Measurements from ENCODE around the gene MRPL49. TPM values are rescaled to one million over a fixed set of nuclear protein-coding genes. Genes with fewer than 3 reads are reported as not detected.

The MRPL49 gene
- total RNA-seq, 1 experiment from 2014 or later = 91.0 TPM

DNA sequence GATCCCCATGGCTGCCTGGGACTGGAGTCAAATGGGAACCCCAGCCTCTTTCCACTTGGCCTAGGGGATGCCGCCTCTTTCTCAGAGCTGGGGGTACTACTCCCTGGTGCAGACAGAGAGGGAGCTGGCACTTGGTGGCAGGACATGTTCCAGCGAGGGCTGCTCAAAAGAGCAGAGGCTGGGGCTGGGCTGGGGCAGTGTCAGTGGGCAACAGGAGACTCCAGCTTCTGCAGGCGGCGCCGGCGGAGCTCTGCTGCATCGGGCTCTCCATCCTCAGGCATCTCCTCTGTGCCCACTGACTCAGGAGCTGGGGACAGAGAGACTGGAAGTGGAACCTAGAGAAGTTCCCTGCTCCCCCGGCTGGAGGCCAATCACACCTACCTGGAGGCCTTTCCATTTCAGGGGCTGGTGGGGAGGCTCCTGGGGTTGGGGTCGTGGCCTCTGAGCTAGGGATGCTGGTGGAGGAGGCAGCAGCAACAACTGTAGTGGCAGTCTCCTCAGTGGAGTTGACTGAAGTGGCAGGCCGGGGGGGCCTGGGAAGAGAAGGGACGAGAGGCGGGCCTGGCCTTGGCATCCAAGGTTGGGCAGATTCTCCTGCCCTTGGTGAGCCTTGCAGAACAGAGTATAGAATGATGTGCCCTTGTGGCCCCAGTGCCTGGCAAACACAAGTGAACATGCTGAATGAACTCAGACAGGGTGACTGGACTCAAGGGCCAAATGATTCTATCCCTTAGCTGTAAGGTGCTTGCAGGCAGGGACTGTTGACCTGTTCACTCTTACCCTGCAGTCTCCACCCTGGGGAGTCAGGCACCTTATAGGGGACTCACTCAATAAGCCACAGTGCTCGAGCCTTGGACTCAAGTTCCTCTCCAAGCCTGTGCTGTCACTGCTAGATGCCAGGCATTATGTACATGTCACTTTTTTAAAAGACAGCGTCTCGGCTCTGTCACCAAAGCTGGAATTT is 6.3 kb downstream of the MRPL49 start:
- intact Hi-C loops (cut with micrococcal nuclease; ENCODE audit: unreplicated experiment) = no loop called here
- ChIA-PET CTCF (no interaction called here), POLR2A (ENCODE audit: low non-redundant PET) (no interaction called here)
- H3K36me3 ChIP-seq (ENCODE audit: insufficient read depth, low read length, poor library complexity, severe bottlenecking) = peaks cover 79% of the 10 kb centered on the region
- no peak for TF ChIP-seq EZH2 (IDR thresholded peaks at IDR 0.05; ENCODE audit: borderline replicate concordance, low read depth, low read length, poor library complexity, severe bottlenecking)
- TF ChIP-seq, protein P1, sequence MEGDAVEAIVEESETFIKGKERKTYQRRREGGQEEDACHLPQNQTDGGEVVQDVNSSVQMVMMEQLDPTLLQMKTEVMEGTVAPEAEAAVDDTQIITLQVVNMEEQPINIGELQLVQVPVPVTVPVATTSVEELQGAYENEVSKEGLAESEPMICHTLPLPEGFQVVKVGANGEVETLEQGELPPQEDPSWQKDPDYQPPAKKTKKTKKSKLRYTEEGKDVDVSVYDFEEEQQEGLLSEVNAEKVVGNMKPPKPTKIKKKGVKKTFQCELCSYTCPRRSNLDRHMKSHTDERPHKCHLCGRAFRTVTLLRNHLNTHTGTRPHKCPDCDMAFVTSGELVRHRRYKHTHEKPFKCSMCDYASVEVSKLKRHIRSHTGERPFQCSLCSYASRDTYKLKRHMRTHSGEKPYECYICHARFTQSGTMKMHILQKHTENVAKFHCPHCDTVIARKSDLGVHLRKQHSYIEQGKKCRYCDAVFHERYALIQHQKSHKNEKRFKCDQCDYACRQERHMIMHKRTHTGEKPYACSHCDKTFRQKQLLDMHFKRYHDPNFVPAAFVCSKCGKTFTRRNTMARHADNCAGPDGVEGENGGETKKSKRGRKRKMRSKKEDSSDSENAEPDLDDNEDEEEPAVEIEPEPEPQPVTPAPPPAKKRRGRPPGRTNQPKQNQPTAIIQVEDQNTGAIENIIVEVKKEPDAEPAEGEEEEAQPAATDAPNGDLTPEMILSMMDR (conservative IDR thresholded peaks at IDR 0.05; ENCODE audit: low read depth, low read length) = no peak
- no peaks in the 10 kb centered on the region for H3K9me3 ChIP-seq (ENCODE audit: low read depth, low read length, poor library complexity, severe bottlenecking)
- BruUV-seq (replicated peaks) = no TSS peak
- H3K4me1 ChIP-seq (ENCODE audit: insufficient read depth, low read length, poor library complexity, severe bottlenecking) = peaks cover 8% of the 10 kb centered on the region
- no peak for DNase-seq (ENCODE audit: low spot score)
- no peak overlapping the region for H3K27ac ChIP-seq (ENCODE audit: low read depth, low read length, poor library complexity, severe bottlenecking)
- no peak overlapping the region for H3K4me3 ChIP-seq (ENCODE audit: low read depth, low read length, poor library complexity, severe bottlenecking)
- H3K27me3 ChIP-seq (replicated peaks; ENCODE audit: insufficient read depth, low read depth, low read length, poor library complexity) = no peaks in the 10 kb centered on the region

DNA sequence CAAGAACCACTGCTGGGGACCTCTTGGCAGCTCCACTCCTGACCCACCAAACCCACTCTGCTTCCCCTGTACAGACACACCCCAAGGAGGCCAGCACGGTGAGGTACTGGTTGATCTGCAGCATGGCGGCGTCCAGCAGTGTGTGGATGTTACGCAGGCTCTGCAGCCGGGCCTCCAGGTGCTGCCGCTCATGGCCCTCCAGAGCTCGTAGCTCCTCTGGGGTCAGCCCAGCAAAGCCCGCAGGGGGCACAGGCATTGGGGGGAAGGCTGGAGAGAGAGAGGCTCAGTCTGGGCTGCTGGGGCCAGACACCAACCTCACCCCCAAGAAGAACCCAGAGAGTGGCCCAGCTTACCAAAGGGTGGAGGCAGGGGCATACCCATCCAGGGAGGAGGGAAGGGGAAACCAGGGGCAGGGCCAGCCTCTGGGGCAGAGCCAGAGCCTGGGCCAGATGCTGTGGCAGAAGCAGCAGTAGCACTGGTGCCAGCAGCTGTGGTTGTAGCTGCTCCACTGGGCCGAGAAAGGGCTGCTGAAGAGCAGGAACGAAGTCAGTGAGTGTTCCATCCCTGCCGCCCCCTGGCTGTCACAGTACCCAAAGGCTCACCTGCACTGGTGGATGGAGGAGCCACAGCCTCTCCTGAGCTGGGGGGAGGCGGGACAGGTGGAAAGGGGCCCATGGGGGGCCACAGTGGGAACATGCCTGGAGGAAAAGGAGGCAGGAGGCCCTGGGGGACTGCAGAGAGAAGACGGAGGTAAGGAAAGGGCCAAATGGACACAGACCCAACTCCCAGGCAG is 7.7 kb downstream of the MRPL49 start:
- no TSS peak for BruUV-seq (replicated peaks)
- Histone ChIP-seq H3K4me3 (ENCODE audit: low read depth, low read length, poor library complexity, severe bottlenecking) (no peak overlapping the region), H3K4me1 (ENCODE audit: insufficient read depth, low read length, poor library complexity, severe bottlenecking) (peaks cover 9% of the 10 kb centered on the region), H3K9me3 (ENCODE audit: low read depth, low read length, poor library complexity, severe bottlenecking) (no peaks in the 10 kb centered on the region), H3K36me3 (ENCODE audit: insufficient read depth, low read length, poor library complexity, severe bottlenecking) (peaks cover 74% of the 10 kb centered on the region), H3K27me3 (replicated peaks; ENCODE audit: insufficient read depth, low read depth, low read length, poor library complexity) (no peaks in the 10 kb centered on the region), H3K27ac (ENCODE audit: low read depth, low read length, poor library complexity, severe bottlenecking) (no peak overlapping the region)
- ChIA-PET CTCF (no interaction called here), POLR2A (ENCODE audit: low non-redundant PET) (no interaction called here)
- TF ChIP-seq, protein P1 (conservative IDR thresholded peaks at IDR 0.05; ENCODE audit: low read depth, low read length) = no peak
- no peak for TF ChIP-seq EZH2 (IDR thresholded peaks at IDR 0.05; ENCODE audit: borderline replicate concordance, low read depth, low read length, poor library complexity, severe bottlenecking)
- intact Hi-C loops (cut with micrococcal nuclease; ENCODE audit: unreplicated experiment) = no loop called here
- no peak for DNase-seq (ENCODE audit: low spot score)

DNA sequence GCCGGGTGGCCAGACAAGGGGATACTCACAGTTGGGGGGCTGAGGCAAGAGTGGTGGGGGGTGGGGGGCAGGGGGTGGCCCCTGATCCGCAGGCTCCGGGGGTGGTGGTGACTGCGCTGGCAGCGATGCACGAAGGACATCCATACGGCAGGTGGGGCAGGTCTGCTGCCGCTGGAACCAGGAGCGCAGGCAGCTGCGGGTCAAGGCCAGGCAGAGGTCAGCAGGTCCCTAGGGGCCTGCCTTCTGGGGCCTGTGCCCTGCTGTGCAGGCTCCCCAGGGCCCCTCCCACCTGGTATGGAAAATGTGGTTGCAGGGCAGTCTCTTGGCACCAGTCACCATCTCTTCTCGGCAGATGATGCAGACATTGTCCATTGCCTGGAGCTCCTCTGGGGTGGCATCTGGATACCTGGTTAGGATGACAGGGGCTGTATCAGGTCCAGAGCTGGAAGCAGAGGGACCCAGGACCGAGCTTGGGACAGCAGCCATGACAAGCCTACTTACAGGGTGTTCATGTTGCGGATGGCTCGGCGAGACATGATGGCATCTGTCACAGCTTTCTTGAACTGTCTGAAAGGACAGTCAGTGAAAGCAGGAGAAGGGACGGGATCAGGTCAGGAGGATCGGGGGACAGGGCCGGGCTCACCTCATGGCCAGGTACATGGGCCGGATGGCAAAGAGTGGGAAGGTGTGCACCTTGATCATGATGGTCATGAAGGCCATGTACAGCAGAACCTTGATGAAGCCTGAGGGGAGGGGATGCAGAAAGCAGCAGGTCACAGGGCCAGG is 8.7 kb downstream of the MRPL49 start:
- H3K4me1 ChIP-seq (ENCODE audit: insufficient read depth, low read length, poor library complexity, severe bottlenecking) = peaks cover 15% of the 10 kb centered on the region
- intact Hi-C loops (cut with micrococcal nuclease; ENCODE audit: unreplicated experiment) = no loop called here
- H3K27ac ChIP-seq (ENCODE audit: low read depth, low read length, poor library complexity, severe bottlenecking) = no peak overlapping the region
- peaks cover 64% of the 10 kb centered on the region for H3K36me3 ChIP-seq (ENCODE audit: insufficient read depth, low read length, poor library complexity, severe bottlenecking)
- no TSS peak for BruUV-seq (replicated peaks)
- ChIA-PET POLR2A (ENCODE audit: low non-redundant PET) (no interaction called here), CTCF (interaction anchor here (0.6 kb wide), 2 partner anchors 8 to 201 kb away, joined by 4 to 7 read pairs; no protein-coding TSS in a partner anchor)
- TF ChIP-seq, protein P1 (conservative IDR thresholded peaks at IDR 0.05; ENCODE audit: low read depth, low read length) = no peak
- no peak for TF ChIP-seq EZH2 (IDR thresholded peaks at IDR 0.05; ENCODE audit: borderline replicate concordance, low read depth, low read length, poor library complexity, severe bottlenecking)
- no peak for DNase-seq (ENCODE audit: low spot score)
- H3K27me3 ChIP-seq (replicated peaks; ENCODE audit: insufficient read depth, low read depth, low read length, poor library complexity) = no peaks in the 10 kb centered on the region
- H3K9me3 ChIP-seq (ENCODE audit: low read depth, low read length, poor library complexity, severe bottlenecking) = no peaks in the 10 kb centered on the region
- H3K4me3 ChIP-seq (ENCODE audit: low read depth, low read length, poor library complexity, severe bottlenecking) = no peak overlapping the region

Measured in A673 (cell line).